ENCODE measurements around the gene GRHL3. TPM values are rescaled to one million over a fixed set of nuclear protein-coding genes. Genes with fewer than 3 reads are reported as not detected.

Gene GRHL3
- polyA plus RNA-seq, 3 donors = 0.03 TPM; not detected in 2

GRCh38 chr1:24400065-24400464 lies 80.9 kb downstream of the GRHL3 start:
- Histone ChIP-seq H3K4me1 (ENCODE audit: control insufficient read depth in 1 of 2, insufficient read depth in 2 of 2, low read length in 2 of 2) (no peaks in the 10 kb centered on the region), H3K9me3 (replicated peaks in 1 of 2; ENCODE audit: control insufficient read depth in 1 of 2, insufficient read depth in 1 of 2, low read length in 2 of 2) (no peaks in the 10 kb centered on the region), H2AFZ (ENCODE audit: insufficient read depth, low read depth, low read length, poor library complexity, severe bottlenecking) (no peak overlapping the region), H3K4me3 (replicated peaks in 1 of 3; ENCODE audit: low read depth in 2 of 3, low read length in 3 of 3) (no peak overlapping the region), H3K36me3 (replicated peaks in 1 of 2; ENCODE audit: control insufficient read depth in 1 of 2, insufficient read depth in 2 of 2, low read length in 2 of 2) (no peaks in the 10 kb centered on the region), H3K27me3 (ENCODE audit: control insufficient read depth in 2 of 2, insufficient read depth in 2 of 2, low read length in 2 of 2) (no peaks in the 10 kb centered on the region), H3K9ac (ENCODE audit: insufficient read depth, low read length, poor library complexity, severe bottlenecking) (no peak overlapping the region), H3K27ac (ENCODE audit: low read depth in 1 of 2, low read length in 2 of 2) (no peak overlapping the region), H3K79me2 (ENCODE audit: insufficient read depth, low read length) (no peaks in the 10 kb centered on the region), H4K20me1 (ENCODE audit: insufficient read depth, low read length) (no peaks in the 10 kb centered on the region), H3K4me2 (replicated peaks; ENCODE audit: extremely low read depth, low read length, poor library complexity, severe bottlenecking) (no peak overlapping the region)
- intact Hi-C loops (cut with micrococcal nuclease) = no loop called here
- no peak overlapping the region for H3K4me3 Mint-ChIP-seq
- no peak for DNase-seq
- no peak for TF ChIP-seq CTCF (IDR thresholded peaks at IDR 0.05)
- no peaks in the 10 kb centered on the region for H3K9me3 Mint-ChIP-seq
- WGBS (ENCODE audit: insufficient coverage) = no CpG with 5 or more reads among the region's 1 CpG
- peaks cover 10 to 14% of the 10 kb centered on the region in 2 donors for H3K36me3 Mint-ChIP-seq
- H3K4me1 Mint-ChIP-seq = no peaks in the 10 kb centered on the region
- H3K27me3 Mint-ChIP-seq (ENCODE audit: low read depth in 3 of 3) = peaks cover 0 to 1% (median 0%) of the 10 kb centered on the region in 3 donors
- H3K27ac Mint-ChIP-seq = no peak overlapping the region

- no peak overlapping the region for H3K9ac ChIP-seq (ENCODE audit: insufficient read depth, low read length, poor library complexity, severe bottlenecking)
- DNase-seq = no peak
- H3K9me3 ChIP-seq (replicated peaks in 1 of 2; ENCODE audit: control insufficient read depth in 1 of 2, insufficient read depth in 1 of 2, low read length in 2 of 2) = no peaks in the 10 kb centered on the region
- no peak overlapping the region for H3K27ac ChIP-seq (ENCODE audit: low read depth in 1 of 2, low read length in 2 of 2)
- no CpG with 5 or more reads among the region's 4 CpGs for WGBS (ENCODE audit: insufficient coverage)
- H3K27ac Mint-ChIP-seq = no peak overlapping the region
- H4K20me1 ChIP-seq (ENCODE audit: insufficient read depth, low read length) = no peaks in the 10 kb centered on the region
- no peaks in the 10 kb centered on the region for H3K27me3 ChIP-seq (ENCODE audit: control insufficient read depth in 2 of 2, insufficient read depth in 2 of 2, low read length in 2 of 2)
- no peak overlapping the region for H3K4me3 ChIP-seq (replicated peaks in 1 of 3; ENCODE audit: low read depth in 2 of 3, low read length in 3 of 3)
- H3K36me3 ChIP-seq (replicated peaks in 1 of 2; ENCODE audit: control insufficient read depth in 1 of 2, insufficient read depth in 2 of 2, low read length in 2 of 2) = no peaks in the 10 kb centered on the region
- no peak for TF ChIP-seq CTCF (IDR thresholded peaks at IDR 0.05)
- peaks cover 3% of the 10 kb centered on the region for H3K4me1 Mint-ChIP-seq
- H3K4me2 ChIP-seq (replicated peaks; ENCODE audit: extremely low read depth, low read length, poor library complexity, severe bottlenecking) = no peak overlapping the region
- H2AFZ ChIP-seq (ENCODE audit: insufficient read depth, low read depth, low read length, poor library complexity, severe bottlenecking) = no peak overlapping the region
- H3K4me1 ChIP-seq (ENCODE audit: control insufficient read depth in 1 of 2, insufficient read depth in 2 of 2, low read length in 2 of 2) = no peaks in the 10 kb centered on the region
- H3K36me3 Mint-ChIP-seq = peaks cover 10 to 14% of the 10 kb centered on the region in 2 donors
- H3K9me3 Mint-ChIP-seq = peaks cover 0 to 11% (median 1%) of the 10 kb centered on the region in 7 donors
- no peak overlapping the region for H3K4me3 Mint-ChIP-seq
- H3K27me3 Mint-ChIP-seq (ENCODE audit: low read depth in 3 of 3) = peaks cover 0 to 3% (median 0%) of the 10 kb centered on the region in 3 donors
- intact Hi-C loops (cut with micrococcal nuclease) = no loop called here
- no peaks in the 10 kb centered on the region for H3K79me2 ChIP-seq (ENCODE audit: insufficient read depth, low read length)
These were observed 84.6 kb downstream of the GRHL3 start for GRCh38 chr1:24403806-24404205.

Other genes starting within 250 kb of the GRHL3 start
- gene MYOM3, start 207.2 kb upstream of the GRHL3 start, polyA plus RNA-seq = not detected
- gene IL22RA1, start 176.2 kb upstream of the GRHL3 start, polyA plus RNA-seq = not detected
- gene IFNLR1, start 132.1 kb upstream of the GRHL3 start, polyA plus RNA-seq = not detected
- gene STPG1, start 94.4 kb downstream of the GRHL3 start, polyA plus RNA-seq = under 1 TPM; 0.57 to 0.85 (median 0.60) TPM
- gene NIPAL3, start 96.4 kb downstream of the GRHL3 start, polyA plus RNA-seq = 1 to 10 TPM; 5.9 to 9.6 (median 6.6) TPM
- 1 to 10 TPM; 7.1 to 9.1 (median 8.8) TPM for gene RCAN3, start 183.5 kb downstream of the GRHL3 start, polyA plus RNA-seq
- not detected for gene NCMAP, start 236.7 kb downstream of the GRHL3 start, polyA plus RNA-seq